Panc1 (cell line): ENCODE results near the gene MRPL14.

Experiments used
- CTCF ChIP-seq: fragments of 450-650 bp; IDR thresholded peaks from 2 replicates; pipeline ENCODE4 v1.5.1; 2017; ENCODE audit warnings: mild to moderate bottlenecking
- POLR2AphosphoS5 ChIP-seq: IDR thresholded peaks from 2 replicates; pipeline ENCODE4 v1.6.1; 2012; ENCODE audit warnings: mild to moderate bottlenecking, low read depth, low read length, moderate library complexity
- REST ChIP-seq, 2 experiments: IDR thresholded peaks; 2 replicates each; pipeline ENCODE4 v1.6.1; 2011 to 2012; ENCODE audit warnings: low read depth in 2 of 2, control low read depth in 1 of 2, low read length in 1 of 2, mild to moderate bottlenecking in 1 of 2, moderate library complexity in 1 of 2; ENCODE audit not compliant: insufficient read depth in 1 of 2
- SIN3A ChIP-seq: IDR thresholded peaks from 2 replicates; pipeline ENCODE4 v1.6.1; 2012; ENCODE audit warnings: low read depth, mild to moderate bottlenecking, low read length, moderate library complexity, borderline replicate concordance; ENCODE audit not compliant: insufficient read depth
- TCF7L2 ChIP-seq: IDR thresholded peaks from 2 replicates; pipeline ENCODE4 v1.6.1; 2011; ENCODE audit warnings: mild to moderate bottlenecking, low read depth, low read length, inconsistent platforms

- TF ChIP-seq CTCF (peak; percentile 77; the same call in 1 of the 2 replicates), REST (IDR thresholded peaks at IDR 0.05; ENCODE audit: insufficient read depth in 1 of 2, low read depth in 2 of 2, low read length in 1 of 2) (no peak), POLR2AphosphoS5 (no peak), TCF7L2 (no peak), SIN3A (no peak)
Observed at GRCh38 chr6:44100088-44100550, 27.1 kb downstream of the MRPL14 start.
